ENCODE data around the gene ACAN.

The ACAN gene

GRCh38 chr15:88792342-88793282, 10.6 kb upstream of the ACAN start:
- no peaks in the 10 kb centered on the region for H3K4me1 Mint-ChIP-seq (ENCODE audit: low read depth)
- no peaks in the 10 kb centered on the region for H3K36me3 Mint-ChIP-seq (ENCODE audit: low read depth)
- H3K9me3 Mint-ChIP-seq = no peaks in the 10 kb centered on the region
- no peak overlapping the region for H3K4me3 Mint-ChIP-seq
- H3K27me3 Mint-ChIP-seq = peaks cover 51% of the 10 kb centered on the region
- no peak overlapping the region for H3K27ac Mint-ChIP-seq

- Mint-ChIP-seq H3K4me3 (no peak overlapping the region), H3K36me3 (ENCODE audit: low read depth) (no peaks in the 10 kb centered on the region), H3K27me3 (peaks cover 52% of the 10 kb centered on the region), H3K4me1 (ENCODE audit: low read depth) (no peaks in the 10 kb centered on the region), H3K9me3 (no peaks in the 10 kb centered on the region), H3K27ac (no peak overlapping the region)
Observed at GRCh38 chr15:88794001-88794400, 9.2 kb upstream of the ACAN start.

- H3K9me3 Mint-ChIP-seq = no peaks in the 10 kb centered on the region
- H3K27me3 Mint-ChIP-seq = peaks cover 75% of the 10 kb centered on the region
- H3K27ac Mint-ChIP-seq = no peak overlapping the region
- peaks cover 4% of the 10 kb centered on the region for H3K4me1 Mint-ChIP-seq (ENCODE audit: low read depth)
- H3K4me3 Mint-ChIP-seq = no peak overlapping the region
- H3K36me3 Mint-ChIP-seq (ENCODE audit: low read depth) = no peaks in the 10 kb centered on the region
Observed at GRCh38 chr15:88797663-88798339, 5.4 kb upstream of the ACAN start.

DNA sequence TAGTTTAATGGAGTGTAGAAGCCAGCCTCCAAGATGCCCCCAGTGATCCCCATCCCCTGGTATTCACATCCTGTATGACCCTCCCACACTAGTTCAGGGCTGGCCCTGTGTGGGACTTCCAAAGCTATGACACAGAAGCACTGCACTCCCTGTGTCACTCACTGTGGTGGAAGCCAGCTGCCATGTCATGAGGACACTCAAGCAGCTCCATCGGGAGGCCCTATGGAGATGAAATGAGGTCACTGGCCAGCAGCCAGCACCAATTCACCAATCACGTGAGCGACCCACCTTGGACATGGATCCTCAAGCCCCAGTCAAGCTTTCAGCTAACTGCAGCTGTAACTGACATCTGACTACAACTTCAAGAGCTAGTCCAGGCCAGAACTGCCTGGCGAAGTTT, 3.9 kb upstream of the ACAN start:
- peaks cover 70% of the 10 kb centered on the region for H3K27me3 Mint-ChIP-seq
- H3K27ac Mint-ChIP-seq = no peak overlapping the region
- H3K4me3 Mint-ChIP-seq = no peak overlapping the region
- no peaks in the 10 kb centered on the region for H3K36me3 Mint-ChIP-seq (ENCODE audit: low read depth)
- peaks cover 8% of the 10 kb centered on the region for H3K4me1 Mint-ChIP-seq (ENCODE audit: low read depth)
- H3K9me3 Mint-ChIP-seq = no peaks in the 10 kb centered on the region

GRCh38 chr15:88800026-88800425, 3.2 kb upstream of the ACAN start:
- no peak overlapping the region for H3K27ac Mint-ChIP-seq
- peaks cover 71% of the 10 kb centered on the region for H3K27me3 Mint-ChIP-seq
- peaks cover 11% of the 10 kb centered on the region for H3K4me1 Mint-ChIP-seq (ENCODE audit: low read depth)
- no peaks in the 10 kb centered on the region for H3K9me3 Mint-ChIP-seq
- no peaks in the 10 kb centered on the region for H3K36me3 Mint-ChIP-seq (ENCODE audit: low read depth)
- no peak overlapping the region for H3K4me3 Mint-ChIP-seq

- peaks cover 72% of the 10 kb centered on the region for H3K27me3 Mint-ChIP-seq
Observed at GRCh38 chr15:88800738-88801137, 2.5 kb upstream of the ACAN start.

GRCh38 chr15:88802250-88802990, 816 bp upstream of the ACAN start:
- H3K36me3 Mint-ChIP-seq (ENCODE audit: low read depth) = no peaks in the 10 kb centered on the region
- peak overlapping the region; percentile 64 for H3K4me3 Mint-ChIP-seq
- H3K9me3 Mint-ChIP-seq = no peaks in the 10 kb centered on the region
- peaks cover 16% of the 10 kb centered on the region for H3K4me1 Mint-ChIP-seq (ENCODE audit: low read depth)
- peaks cover 68% of the 10 kb centered on the region for H3K27me3 Mint-ChIP-seq
- H3K27ac Mint-ChIP-seq = no peak overlapping the region

More at GRCh38 chr15:88800738-88801137, 2.5 kb upstream of the ACAN start:
- Mint-ChIP-seq H3K4me1 (ENCODE audit: low read depth) (peaks cover 16% of the 10 kb centered on the region), H3K4me3 (no peak overlapping the region), H3K27ac (no peak overlapping the region), H3K9me3 (no peaks in the 10 kb centered on the region), H3K36me3 (ENCODE audit: low read depth) (no peaks in the 10 kb centered on the region)

- Mint-ChIP-seq H3K9me3 (no peaks in the 10 kb centered on the region), H3K4me1 (ENCODE audit: low read depth) (peaks cover 16% of the 10 kb centered on the region), H3K36me3 (ENCODE audit: low read depth) (no peaks in the 10 kb centered on the region), H3K27me3 (peaks cover 66% of the 10 kb centered on the region), H3K27ac (no peak overlapping the region), H3K4me3 (peak overlapping the region; percentile 64)
Observed at GRCh38 chr15:88802991-88803240, 320 bp upstream of the ACAN start.

GRCh38 chr15:88803920-88804247, 648 bp downstream of the ACAN start:
- H3K4me1 Mint-ChIP-seq (ENCODE audit: low read depth) = peaks cover 16% of the 10 kb centered on the region
- H3K4me3 Mint-ChIP-seq = no peak overlapping the region
- H3K27me3 Mint-ChIP-seq = peaks cover 74% of the 10 kb centered on the region
- H3K9me3 Mint-ChIP-seq = no peaks in the 10 kb centered on the region
- no peak overlapping the region for H3K27ac Mint-ChIP-seq
- no peaks in the 10 kb centered on the region for H3K36me3 Mint-ChIP-seq (ENCODE audit: low read depth)

DNA sequence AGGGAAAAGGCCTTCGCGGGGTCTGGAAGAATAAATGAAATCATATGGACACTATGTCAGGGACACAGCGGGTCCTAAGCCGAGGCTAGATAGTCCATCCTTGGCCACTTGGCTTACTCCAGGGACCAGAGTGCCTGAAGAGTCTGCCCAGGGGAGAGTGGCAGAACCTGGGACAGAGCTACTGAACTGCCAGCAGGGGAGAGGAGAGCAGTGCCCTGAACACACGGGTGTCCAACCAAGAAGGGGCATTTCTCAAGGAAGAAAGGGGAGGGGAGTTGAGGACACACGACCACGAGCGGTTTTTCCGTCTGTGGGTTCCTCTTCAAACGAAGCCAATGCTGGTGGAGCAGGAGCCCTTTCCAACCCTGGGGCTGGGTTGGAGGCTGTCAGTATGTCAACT, 1.0 kb downstream of the ACAN start:
- Mint-ChIP-seq H3K4me3 (no peak overlapping the region), H3K9me3 (no peaks in the 10 kb centered on the region), H3K27me3 (peaks cover 76% of the 10 kb centered on the region), H3K27ac (no peak overlapping the region), H3K36me3 (ENCODE audit: low read depth) (no peaks in the 10 kb centered on the region), H3K4me1 (ENCODE audit: low read depth) (peaks cover 16% of the 10 kb centered on the region)

GRCh38 chr15:88805031-88805780, 2.0 kb downstream of the ACAN start:
- Mint-ChIP-seq H3K9me3 (no peaks in the 10 kb centered on the region), H3K4me3 (no peak overlapping the region)

DNA sequence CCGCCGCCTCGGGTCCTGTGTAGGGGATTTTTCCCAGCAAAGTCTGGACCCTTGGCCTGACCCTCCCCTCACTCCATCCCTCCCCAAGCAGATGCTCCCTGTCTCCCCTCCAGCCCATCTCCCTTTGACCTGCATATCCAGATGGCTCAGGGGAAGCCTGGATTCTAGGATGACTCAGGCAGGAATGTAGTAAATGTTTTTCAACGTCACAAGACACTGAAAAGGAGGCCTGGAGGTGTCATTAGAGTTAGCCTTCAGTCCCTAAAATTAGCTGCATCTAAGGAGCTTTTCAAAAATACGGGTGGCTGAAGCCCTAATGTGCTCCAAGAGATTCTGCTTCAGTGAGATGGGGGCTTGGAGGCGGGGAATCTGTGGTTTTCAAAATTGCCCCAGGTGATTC, 7.2 kb downstream of the ACAN start:
- Mint-ChIP-seq H3K4me3 (no peak overlapping the region), H3K27ac (no peak overlapping the region), H3K27me3 (peaks cover 30% of the 10 kb centered on the region), H3K9me3 (no peaks in the 10 kb centered on the region), H3K4me1 (ENCODE audit: low read depth) (peaks cover 3% of the 10 kb centered on the region), H3K36me3 (ENCODE audit: low read depth) (no peaks in the 10 kb centered on the region)

More at GRCh38 chr15:88805031-88805780, 2.0 kb downstream of the ACAN start:
- Mint-ChIP-seq H3K4me1 (ENCODE audit: low read depth) (peaks cover 16% of the 10 kb centered on the region), H3K36me3 (ENCODE audit: low read depth) (no peaks in the 10 kb centered on the region), H3K27ac (no peak overlapping the region), H3K27me3 (peaks cover 67% of the 10 kb centered on the region)

GRCh38 chr15:88812133-88812532, 8.9 kb downstream of the ACAN start:
- H3K4me3 Mint-ChIP-seq = no peak overlapping the region
- H3K36me3 Mint-ChIP-seq (ENCODE audit: low read depth) = no peaks in the 10 kb centered on the region
- H3K4me1 Mint-ChIP-seq (ENCODE audit: low read depth) = peaks cover 3% of the 10 kb centered on the region
- no peaks in the 10 kb centered on the region for H3K9me3 Mint-ChIP-seq
- peaks cover 25% of the 10 kb centered on the region for H3K27me3 Mint-ChIP-seq
- H3K27ac Mint-ChIP-seq = no peak overlapping the region

DNA sequence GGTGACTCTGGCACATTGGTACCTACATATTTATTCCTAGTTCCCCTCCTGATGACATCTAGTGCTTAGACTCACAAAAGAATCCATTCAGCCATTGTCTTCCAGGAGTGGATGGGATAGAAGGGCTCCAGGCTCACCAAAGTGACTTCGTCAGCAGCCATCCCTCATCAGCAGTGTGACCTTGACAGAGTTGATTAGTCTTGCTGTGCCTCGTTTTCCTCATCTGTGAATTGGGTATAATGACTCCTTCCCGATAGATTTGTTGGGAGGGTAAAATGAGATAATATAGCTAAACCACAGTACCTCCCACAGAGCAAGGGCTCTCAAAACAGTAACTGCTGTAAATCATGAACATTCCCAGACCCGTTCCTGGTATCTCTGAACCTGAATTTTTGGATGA, 10.7 kb downstream of the ACAN start:
- Mint-ChIP-seq H3K36me3 (ENCODE audit: low read depth) (no peaks in the 10 kb centered on the region), H3K9me3 (no peaks in the 10 kb centered on the region), H3K27me3 (peaks cover 12% of the 10 kb centered on the region), H3K4me3 (no peak overlapping the region), H3K4me1 (ENCODE audit: low read depth) (peaks cover 3% of the 10 kb centered on the region), H3K27ac (no peak overlapping the region)

- Mint-ChIP-seq H3K4me1 (ENCODE audit: low read depth) (peaks cover 3% of the 10 kb centered on the region), H3K9me3 (no peaks in the 10 kb centered on the region), H3K27me3 (peaks cover 11% of the 10 kb centered on the region), H3K36me3 (ENCODE audit: low read depth) (no peaks in the 10 kb centered on the region), H3K27ac (no peak overlapping the region), H3K4me3 (no peak overlapping the region)
Observed at GRCh38 chr15:88814393-88814792, 11.2 kb downstream of the ACAN start.
